HG02943 (cell line): Measurements from ENCODE around the gene OR4M2.
A peak's percentile ranks its signal among the peaks of the same experiment; 100 is the strongest.
"Not testable (repeated sequence)": the region's sequence is repeated elsewhere in the genome, so short reads cannot be mapped to it uniquely, and the experiment has no call there.

Experiments
- ATAC-seq: cut with Tn5 transposase; IDR thresholded peaks from one replicate; pipeline ENCODE4 v1.9.1; 2021; ENCODE audit warnings: mild to moderate bottlenecking, low read depth, moderate library complexity; ENCODE audit not compliant: unreplicated experiment

Gene OR4M2, protein sequence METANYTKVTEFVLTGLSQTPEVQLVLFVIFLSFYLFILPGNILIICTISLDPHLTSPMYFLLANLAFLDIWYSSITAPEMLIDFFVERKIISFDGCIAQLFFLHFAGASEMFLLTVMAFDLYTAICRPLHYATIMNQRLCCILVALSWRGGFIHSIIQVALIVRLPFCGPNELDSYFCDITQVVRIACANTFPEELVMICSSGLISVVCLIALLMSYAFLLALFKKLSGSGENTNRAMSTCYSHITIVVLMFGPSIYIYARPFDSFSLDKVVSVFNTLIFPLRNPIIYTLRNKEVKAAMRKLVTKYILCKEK

DNA sequence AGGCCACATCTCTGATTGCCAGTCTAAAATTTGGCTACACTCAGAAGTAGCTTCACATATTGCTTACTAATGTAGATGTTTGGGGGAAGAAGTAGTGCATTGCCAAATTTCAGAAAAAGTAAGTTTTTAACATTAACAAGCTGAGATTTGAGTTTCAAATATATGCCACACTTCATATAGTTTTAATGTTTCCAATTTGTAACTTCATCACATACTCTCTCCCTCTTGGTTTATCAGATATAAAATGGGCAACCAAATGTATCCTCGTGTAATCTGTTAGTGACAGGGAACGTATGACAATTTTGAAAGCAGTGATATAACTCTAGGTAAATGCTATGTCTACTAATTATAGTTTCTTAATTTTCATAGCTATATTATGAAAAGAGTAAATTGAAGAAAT, at the start of gene OR4M2:
TSS of gene OR4M2 (plus strand) at position 301 of the 400 bp plus-strand sequence. CDS start at position 399, 98 bp downstream.
- ATAC-seq: not testable (repeated sequence)

DNA sequence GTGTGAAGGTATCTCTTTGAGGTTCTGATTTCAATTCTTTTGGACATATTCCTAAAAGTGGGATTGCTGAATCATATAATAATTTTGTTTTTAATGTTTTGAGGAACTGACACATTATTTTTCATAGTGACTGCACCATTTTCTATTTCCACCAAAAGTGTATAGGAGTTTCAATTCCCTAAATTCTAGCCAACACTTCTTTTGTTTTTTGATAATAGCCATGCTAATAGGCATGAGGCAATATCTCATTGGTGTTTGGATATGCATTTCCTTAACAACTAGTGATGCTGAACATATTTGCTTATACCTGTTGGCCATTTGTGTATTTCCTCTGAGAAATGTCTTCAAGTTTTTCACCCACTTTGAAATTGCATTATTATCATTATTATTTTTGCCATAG, 11.1 kb upstream of the OR4M2 start:
- not testable (repeated sequence) for ATAC-seq

DNA sequence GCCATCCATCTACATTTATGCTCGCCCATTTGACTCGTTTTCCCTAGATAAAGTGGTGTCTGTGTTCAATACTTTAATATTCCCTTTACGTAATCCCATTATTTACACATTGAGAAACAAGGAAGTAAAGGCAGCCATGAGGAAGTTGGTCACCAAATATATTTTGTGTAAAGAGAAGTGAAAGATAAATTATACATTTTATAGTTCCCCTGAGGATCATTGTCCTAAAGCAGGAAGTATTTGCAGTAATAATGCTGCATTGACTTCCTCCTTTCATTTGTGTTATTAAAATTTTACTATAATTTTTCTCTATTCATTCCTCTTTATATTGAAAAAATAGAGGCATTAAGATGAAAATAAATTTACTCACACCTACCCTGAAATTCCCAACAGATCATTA, 1.1 kb downstream of the OR4M2 start:
- not testable (repeated sequence) for ATAC-seq

DNA sequence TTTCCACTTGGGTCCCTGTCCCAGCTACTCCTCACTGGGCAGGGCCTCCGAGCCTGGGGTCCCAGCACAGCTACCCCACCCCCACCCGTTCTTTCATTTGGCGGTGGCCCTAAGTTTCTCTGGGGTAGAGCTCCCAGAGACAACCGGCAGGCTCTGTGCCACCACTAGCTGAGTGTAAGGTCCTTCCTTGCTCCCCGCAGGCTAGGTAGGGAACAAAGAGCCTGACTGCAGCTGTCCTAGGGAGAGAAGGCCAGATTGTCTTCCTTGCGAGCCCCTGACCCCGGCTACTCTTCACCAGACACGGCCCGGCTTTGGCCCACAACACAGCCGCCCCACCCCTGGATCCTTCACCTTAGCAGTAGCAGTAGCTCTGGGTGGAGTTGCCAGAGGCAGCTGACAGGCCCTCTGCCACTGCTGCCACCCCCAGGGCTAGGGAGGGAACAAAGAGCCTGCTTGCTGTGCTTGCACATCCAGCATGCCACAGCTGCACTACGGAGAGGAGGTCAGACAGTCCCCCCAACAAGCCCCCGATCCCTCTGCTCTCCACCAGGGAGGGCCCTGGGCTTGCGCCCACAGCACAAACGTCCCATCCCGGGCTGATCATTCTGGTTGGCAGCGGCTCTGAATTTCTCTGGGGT, 18.4 kb downstream of the OR4M2 start:
- ATAC-seq: not testable (repeated sequence)

DNA sequence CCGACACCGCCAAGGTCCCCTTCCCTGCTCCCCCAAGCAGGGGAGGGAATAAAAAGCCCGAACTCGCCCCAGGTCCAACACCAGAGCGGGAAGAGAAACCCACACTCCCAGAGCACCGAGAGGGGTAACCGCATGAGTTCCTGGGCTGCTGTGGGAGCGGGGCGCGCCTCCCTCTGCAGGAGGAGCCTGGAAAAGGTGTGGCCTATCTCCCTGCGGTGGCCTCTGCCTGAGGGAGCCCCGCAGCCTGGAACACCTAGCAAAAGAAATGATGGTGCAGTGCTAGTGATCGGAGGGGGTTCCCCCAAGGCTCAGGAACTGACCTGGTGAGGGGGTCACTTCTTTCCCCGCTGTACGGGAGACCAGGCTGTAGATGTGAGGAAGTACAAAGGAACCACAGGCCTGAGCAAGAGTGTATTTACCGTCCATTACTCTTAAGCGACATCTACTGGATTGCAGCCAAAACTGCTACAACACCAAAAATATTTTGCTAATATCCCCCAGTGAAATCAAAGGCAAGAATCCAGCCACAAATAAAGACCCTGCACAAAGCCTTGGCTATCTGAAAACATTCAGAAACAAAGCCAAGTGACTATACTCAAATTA, 19.1 kb downstream of the OR4M2 start:
- peak; percentile 73 for ATAC-seq

DNA sequence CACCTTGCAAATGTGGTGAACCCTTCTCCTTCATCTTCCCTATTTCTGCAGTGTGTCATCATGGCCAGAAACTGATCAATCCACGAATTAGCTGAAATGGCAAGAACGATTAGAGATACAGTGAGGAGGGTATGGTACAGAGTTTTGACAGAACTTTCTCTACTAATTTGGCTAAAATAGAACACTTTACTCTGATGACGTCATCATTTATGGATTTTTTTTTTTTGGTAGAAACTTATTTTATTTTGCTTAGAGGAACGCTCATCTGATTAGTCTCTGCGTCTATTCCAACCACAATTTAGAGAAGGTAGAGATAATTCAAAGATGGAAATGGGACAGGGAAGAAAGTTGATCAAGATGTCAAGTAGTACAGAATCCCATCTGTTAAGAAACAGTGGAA, 41.7 kb downstream of the OR4M2 start:
- not testable (repeated sequence) for ATAC-seq
